ENCODE results near the gene COL1A1. TPM values are rescaled to one million over a fixed set of nuclear protein-coding genes. Genes with fewer than 3 reads are reported as not detected.

Gene COL1A1
- total and polyA plus RNA-seq, 8 donors: 9.0 to 875 (median 20.9) TPM

- Histone ChIP-seq H3K9me3 (no peaks in the 10 kb centered on the region), H3K4me3 (no peak overlapping the region), H3K27ac (no peak overlapping the region), H3K4me1 (peaks cover 0 to 4% (median 3%) of the 10 kb centered on the region in 3 donors), H3K27me3 (peaks cover 0 to 6% (median 2%) of the 10 kb centered on the region in 4 donors), H3K36me3 (no peaks in the 10 kb centered on the region)
- no peak for DNase-seq
- 38 to 41% methylated on average over 13 to 14 of the region's 14 CpGs for WGBS, 2 donors
- FAIRE-seq: no peak
- no peak for TF ChIP-seq CTCF (IDR thresholded peaks at IDR 0.05)
- intact Hi-C loops (cut with DNase I): loop anchor here in 2 of 3 donors (5.0 kb wide), 2 partner anchors 69 to 94 kb away; partner anchors contain the start of gene TMEM92 (in 1 of the 2)
- ATAC-seq: no peak
These were observed 1.7 kb upstream of the COL1A1 start for GRCh38 chr17:50203086-50203485.

GRCh38 chr17:50200457-50201275 is 765 bp downstream of the COL1A1 start:
- Histone ChIP-seq H3K27me3 (peaks cover 0 to 6% (median 2%) of the 10 kb centered on the region in 4 donors), H3K9me3 (no peaks in the 10 kb centered on the region), H3K4me3 (peak overlapping the region; percentile 13 to 51 (median 34)), H3K36me3 (no peaks in the 10 kb centered on the region), H3K27ac (peak overlapping the region; percentile 20 to 79 (median 42)), H3K4me1 (peaks cover 0 to 4% (median 3%) of the 10 kb centered on the region in 3 donors)
- 2% methylated on average over 55 of the region's 55 CpGs for WGBS, 2 donors
- ATAC-seq: peak; percentile 86 to 91 (median 88)
- DNase-seq: peak; percentile 79 to 94 (median 90)
- TF ChIP-seq CTCF (IDR thresholded peaks at IDR 0.05): peak; percentile 95 to 100 (median 99)
- intact Hi-C loops (cut with DNase I): loop anchor here in 2 of 3 donors (2.0 to 5.0 kb wide), 3 partner anchors 72 to 97 kb away; partner anchors contain the start of gene TMEM92 (in 1 of the 2)
- no peak for FAIRE-seq

GRCh38 chr17:50199803-50200456 is 1.5 kb downstream of the COL1A1 start:
- H3K27ac ChIP-seq: peak overlapping the region; percentile 20 to 79 (median 42)
- FAIRE-seq: peak; percentile 94
- peak; percentile 83 to 93 (median 88) for DNase-seq
- H3K36me3 ChIP-seq: no peaks in the 10 kb centered on the region
- 1% methylated on average over 35 to 36 of the region's 36 CpGs for WGBS, 2 donors
- H3K4me1 ChIP-seq: peaks cover 0 to 4% (median 3%) of the 10 kb centered on the region in 3 donors
- no peak for TF ChIP-seq CTCF (IDR thresholded peaks at IDR 0.05)
- H3K9me3 ChIP-seq: no peaks in the 10 kb centered on the region
- intact Hi-C loops (cut with DNase I): loop anchor here in 2 of 3 donors (2.0 to 5.0 kb wide), 3 partner anchors 72 to 97 kb away; partner anchors contain the start of gene TMEM92 (in 1 of the 2)
- H3K4me3 ChIP-seq: peak overlapping the region; percentile 13 to 51 (median 34)
- peak; percentile 86 to 91 (median 90) for ATAC-seq
- H3K27me3 ChIP-seq: peaks cover 0 to 6% (median 2%) of the 10 kb centered on the region in 4 donors

DNA sequence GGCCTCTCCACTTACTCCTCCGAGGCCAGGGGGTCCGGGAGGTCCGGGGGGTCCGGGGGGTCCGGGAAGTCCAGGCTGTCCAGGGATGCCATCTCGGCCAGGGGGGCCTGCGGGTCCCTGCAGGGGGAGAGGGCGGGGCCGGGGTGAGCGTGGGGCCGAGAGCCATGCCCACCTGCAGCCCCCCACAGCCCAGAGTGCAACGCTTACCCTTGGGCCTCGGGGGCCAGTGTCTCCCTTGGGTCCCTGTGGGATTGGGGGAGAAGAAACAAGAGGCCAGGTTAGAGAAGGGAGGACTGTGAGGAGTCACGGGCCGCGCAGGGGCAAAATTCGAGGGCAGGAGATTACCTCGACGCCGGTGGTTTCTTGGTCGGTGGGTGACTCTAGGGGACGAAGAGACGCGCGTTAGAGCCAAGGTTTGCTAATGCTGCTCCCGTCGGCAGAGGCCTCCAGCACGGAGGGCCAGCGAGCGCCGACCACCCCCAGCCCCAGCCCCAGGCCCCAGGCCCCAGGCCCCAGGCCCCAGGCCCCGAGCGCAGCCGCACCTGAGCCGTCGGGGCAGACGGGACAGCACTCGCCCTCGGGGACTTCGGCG is 2.1 kb downstream of the COL1A1 start:
- no peaks in the 10 kb centered on the region for H3K9me3 ChIP-seq
- intact Hi-C loops (cut with DNase I): no loop called here
- DNase-seq (peak in 2 of 6 donors; percentile 61 to 75), FAIRE-seq (no peak), ATAC-seq (no peak)
- 36% methylated on average over 41 of the region's 41 CpGs for WGBS, 2 donors
- no peaks in the 10 kb centered on the region for H3K36me3 ChIP-seq
- H3K4me1 ChIP-seq: peaks cover 0 to 4% (median 3%) of the 10 kb centered on the region in 3 donors
- peaks cover 0 to 6% (median 2%) of the 10 kb centered on the region in 4 donors for H3K27me3 ChIP-seq
- TF ChIP-seq CTCF (IDR thresholded peaks at IDR 0.05): no peak
- peak overlapping the region in 2 of 4 donors; percentile 23 to 51 for H3K4me3 ChIP-seq
- peak overlapping the region; percentile 20 to 79 (median 42) for H3K27ac ChIP-seq

Measured in pancreas (tissue), 10 donors.